ENCODE measurements around the gene MCC.
A peak's percentile ranks its signal among the peaks of the same experiment; 100 is the strongest.

Gene MCC

DNA sequence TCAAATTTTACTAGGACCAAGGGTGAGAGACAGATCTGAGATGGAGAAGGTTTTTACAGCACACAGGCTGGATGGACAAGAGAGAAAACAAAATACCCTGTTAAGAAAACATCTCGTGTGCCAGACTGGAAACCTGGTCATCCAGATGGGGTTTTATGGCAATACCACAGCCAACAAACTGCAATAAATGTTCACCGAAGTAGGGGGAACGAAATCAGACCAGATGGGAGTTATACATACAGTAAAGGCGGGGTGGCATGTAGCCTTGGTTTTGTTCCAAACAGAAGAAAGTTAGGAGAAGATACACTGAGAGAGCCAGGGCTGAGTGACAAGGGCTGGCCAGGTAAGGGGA is 448.3 kb downstream of the MCC start:
- DNase-seq (ENCODE audit: low read depth) = no peak
- TF ChIP-seq, protein P1, sequence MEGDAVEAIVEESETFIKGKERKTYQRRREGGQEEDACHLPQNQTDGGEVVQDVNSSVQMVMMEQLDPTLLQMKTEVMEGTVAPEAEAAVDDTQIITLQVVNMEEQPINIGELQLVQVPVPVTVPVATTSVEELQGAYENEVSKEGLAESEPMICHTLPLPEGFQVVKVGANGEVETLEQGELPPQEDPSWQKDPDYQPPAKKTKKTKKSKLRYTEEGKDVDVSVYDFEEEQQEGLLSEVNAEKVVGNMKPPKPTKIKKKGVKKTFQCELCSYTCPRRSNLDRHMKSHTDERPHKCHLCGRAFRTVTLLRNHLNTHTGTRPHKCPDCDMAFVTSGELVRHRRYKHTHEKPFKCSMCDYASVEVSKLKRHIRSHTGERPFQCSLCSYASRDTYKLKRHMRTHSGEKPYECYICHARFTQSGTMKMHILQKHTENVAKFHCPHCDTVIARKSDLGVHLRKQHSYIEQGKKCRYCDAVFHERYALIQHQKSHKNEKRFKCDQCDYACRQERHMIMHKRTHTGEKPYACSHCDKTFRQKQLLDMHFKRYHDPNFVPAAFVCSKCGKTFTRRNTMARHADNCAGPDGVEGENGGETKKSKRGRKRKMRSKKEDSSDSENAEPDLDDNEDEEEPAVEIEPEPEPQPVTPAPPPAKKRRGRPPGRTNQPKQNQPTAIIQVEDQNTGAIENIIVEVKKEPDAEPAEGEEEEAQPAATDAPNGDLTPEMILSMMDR (conservative IDR thresholded peaks at IDR 0.05; ENCODE audit: low read length) = no peak
- no peak overlapping the region for H3K4me3 ChIP-seq (ENCODE audit: low read length)

DNA sequence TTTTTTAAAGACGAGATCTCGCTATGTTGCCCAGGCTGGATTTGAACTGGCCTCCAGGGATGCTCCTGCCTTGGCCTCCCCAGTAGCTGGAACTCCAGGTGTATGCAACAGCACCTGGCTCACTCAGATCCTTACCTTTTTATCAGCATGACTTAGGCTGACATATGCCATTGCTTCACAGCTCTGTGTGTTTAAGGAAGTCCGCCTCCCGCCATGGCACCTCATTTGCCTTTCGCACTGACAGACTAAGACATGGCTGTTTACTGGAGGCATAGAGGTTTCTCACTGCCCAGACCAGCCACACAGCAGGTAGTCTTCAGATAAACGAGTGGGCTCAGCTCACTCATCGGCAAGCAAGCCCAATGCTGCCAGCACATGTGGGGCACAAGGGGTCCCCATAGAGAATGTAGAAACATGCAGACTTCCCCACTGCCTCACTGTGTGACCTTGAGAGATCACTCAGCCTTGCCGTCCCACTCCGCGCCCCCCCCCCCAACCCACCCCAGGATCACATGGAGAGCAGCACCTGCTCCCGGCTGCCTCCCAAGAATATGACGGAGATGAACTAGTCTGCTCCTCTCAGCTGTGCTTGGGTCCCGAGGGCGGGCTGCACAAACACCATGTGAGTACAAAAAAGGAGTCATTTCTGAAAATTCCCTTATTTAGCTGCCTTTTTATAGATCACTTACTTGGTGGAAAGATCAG is 448.9 kb downstream of the MCC start:
- no peak overlapping the region for H3K4me3 ChIP-seq (ENCODE audit: low read length)
- DNase-seq (ENCODE audit: low read depth) = no peak
- TF ChIP-seq, protein P1 (conservative IDR thresholded peaks at IDR 0.05; ENCODE audit: low read length) = no peak

DNA sequence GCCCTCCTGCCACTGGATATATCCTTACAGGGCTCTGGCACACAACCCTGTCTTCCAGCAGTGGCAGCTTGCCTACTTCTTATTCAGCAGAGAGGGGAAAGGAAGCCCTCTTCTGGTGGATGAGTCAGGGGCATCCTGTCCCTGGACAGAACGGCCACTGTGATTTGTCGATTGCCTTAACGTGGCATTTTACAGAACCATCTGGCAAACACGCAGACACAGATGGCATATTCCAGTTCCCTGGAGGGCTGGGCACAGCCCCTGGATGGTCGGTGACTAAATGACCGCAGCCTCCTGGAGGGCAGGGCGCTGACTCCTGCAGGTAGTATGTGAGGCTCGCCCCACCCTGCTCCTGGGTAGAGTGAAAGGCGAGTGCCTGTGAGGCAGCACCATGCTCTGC is 449.5 kb downstream of the MCC start:
- no peak overlapping the region for H3K4me3 ChIP-seq (ENCODE audit: low read length)
- TF ChIP-seq, protein P1 (conservative IDR thresholded peaks at IDR 0.05; ENCODE audit: low read length) = no peak; the same call in 1 of the 2 replicates
- DNase-seq (ENCODE audit: low read depth) = peak; percentile 44

DNA sequence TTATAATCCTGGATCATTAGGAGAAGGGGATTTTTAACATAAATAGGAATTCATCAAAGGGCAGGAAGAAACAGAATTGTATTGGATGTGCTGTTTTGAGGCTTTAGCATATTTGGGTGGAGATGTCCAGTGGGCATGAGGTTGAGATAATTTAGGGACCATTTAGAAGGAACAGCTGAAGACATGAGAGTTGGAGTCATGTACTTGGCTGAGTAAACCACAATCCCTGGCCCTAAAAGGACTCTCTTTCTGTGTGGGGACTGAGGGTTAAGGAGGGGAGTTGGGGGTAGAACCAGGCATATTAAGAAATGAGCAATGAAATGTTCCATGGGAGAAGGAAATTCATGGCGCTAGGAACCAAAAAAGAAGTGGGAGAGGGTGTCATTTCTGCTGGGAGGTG is 450.1 kb downstream of the MCC start:
- H3K4me3 ChIP-seq (ENCODE audit: low read length) = no peak overlapping the region
- TF ChIP-seq, protein P1 (conservative IDR thresholded peaks at IDR 0.05; ENCODE audit: low read length) = no peak
- no peak for DNase-seq (ENCODE audit: low read depth)

DNA sequence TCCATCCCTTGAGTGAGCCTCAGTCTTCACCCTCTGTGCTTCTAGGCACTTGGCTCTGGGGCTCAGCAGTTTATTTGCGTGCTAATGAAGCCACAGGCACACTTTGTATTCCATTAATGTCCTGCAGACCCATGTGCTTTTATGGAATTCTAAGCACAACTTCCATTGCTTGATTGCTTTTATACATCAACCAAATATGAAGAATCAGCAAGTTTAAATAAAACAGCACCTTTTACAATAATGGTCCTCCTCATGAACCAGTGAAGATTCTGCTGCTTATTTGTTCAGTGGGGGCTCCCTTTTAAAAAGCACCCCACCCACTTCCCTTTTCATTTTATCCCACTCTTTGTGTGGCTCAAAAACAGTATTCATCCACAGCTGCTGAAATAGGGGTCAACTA is 451.4 kb downstream of the MCC start:
- TF ChIP-seq, protein P1 (conservative IDR thresholded peaks at IDR 0.05; ENCODE audit: low read length) = no peak
- H3K4me3 ChIP-seq (ENCODE audit: low read length) = no peak overlapping the region
- no peak for DNase-seq (ENCODE audit: low read depth)

DNA sequence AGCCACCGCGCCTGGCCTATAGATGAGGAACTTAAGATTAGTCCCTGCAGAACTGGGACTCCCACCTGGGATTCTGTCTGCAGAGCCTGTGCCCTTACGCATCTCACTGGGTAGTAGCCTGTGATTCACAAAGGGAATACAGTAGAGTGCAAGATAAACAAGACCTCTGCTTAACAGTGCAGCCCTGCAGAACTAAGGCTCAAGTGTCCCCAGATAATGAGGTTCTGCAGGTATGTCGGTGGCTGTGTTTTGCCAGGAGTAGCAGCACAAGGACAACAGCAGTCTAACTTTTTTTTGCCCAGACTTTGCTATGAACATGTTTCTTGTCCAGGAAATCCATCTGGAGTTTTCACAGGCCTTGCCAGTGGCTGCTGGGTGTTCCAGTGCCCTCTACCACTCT is 451.9 kb downstream of the MCC start:
- no peak overlapping the region for H3K4me3 ChIP-seq (ENCODE audit: low read length)
- DNase-seq (ENCODE audit: low read depth) = no peak
- TF ChIP-seq, protein P1 (conservative IDR thresholded peaks at IDR 0.05; ENCODE audit: low read length) = no peak

DNA sequence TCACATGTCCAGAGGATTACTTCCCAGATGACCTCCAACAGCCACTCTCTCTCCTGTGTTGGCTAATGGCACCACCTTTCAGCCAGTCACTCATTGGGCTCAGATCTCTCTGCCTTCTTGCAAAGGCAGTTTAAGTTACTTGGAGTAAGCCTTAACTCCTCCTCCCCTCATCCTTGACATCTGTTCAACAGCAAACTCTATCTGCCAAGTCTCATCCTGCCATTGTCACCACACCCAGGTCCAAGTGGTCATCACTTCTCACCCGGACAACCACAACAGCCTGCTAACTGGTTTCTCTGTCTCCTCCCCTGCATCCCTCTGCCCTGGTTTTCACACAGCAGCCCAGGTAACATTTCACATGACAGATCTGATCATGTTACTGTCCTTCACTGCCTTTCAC is 453.2 kb downstream of the MCC start:
- H3K4me3 ChIP-seq (ENCODE audit: low read length) = no peak overlapping the region
- TF ChIP-seq, protein P1 (conservative IDR thresholded peaks at IDR 0.05; ENCODE audit: low read length) = no peak
- peak; percentile 37 for DNase-seq (ENCODE audit: low read depth)

Measured in AG10803 (cell line).